DOHH2 (cell line): ENCODE results near the gene PTS.

Experiments
- CTCF ChIP-seq: fragments of 200-600 bp; sonication (generic); IDR thresholded peaks from one replicate; pipeline ENCODE4 v1.5.1; 2014; ENCODE audit warnings: antibody characterized with exemption, mild to moderate bottlenecking, low read depth, low read length; ENCODE audit not compliant: poor library complexity, severe bottlenecking
- EZH2phosphoT487 ChIP-seq: fragments of 200-600 bp; sonication (generic); IDR thresholded peaks from 2 replicates; pipeline ENCODE4 v1.6.1; 2017; ENCODE audit warnings: borderline replicate concordance, mild to moderate bottlenecking, antibody characterized with exemption, low read length, moderate library complexity, mixed read lengths

GRCh38 chr11:112221274-112221835 is 4.9 kb upstream of the PTS start:
- TF ChIP-seq CTCF (no peak), EZH2phosphoT487 (no peak)
